GM18858 (cell line): ENCODE measurements around the gene VIPR1.

ENCODE experiments used
- ATAC-seq: cut with Tn5 transposase; IDR thresholded peaks from one replicate; pipeline ENCODE4 v1.9.1; 2021; ENCODE audit not compliant: unreplicated experiment

The VIPR1 gene

DNA sequence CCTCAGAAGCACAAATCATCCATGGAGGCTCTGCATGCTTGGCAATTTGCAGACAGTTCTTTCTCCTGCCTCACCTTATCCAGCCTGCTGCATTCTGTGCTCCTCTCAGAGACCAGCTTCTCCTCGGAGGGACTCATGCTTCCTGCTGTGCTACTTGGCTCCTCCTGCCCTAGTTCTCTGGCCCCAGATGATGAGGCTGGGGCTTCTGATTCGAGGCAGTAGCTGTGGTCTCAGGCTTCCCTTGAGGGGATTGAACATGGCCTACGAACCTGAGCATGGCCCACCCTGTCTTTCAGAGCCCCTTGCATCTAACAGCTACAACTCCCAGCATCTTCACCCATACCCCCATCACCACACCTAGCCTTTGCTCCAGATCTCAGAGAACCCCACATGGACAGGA is 6.7 kb downstream of the VIPR1 start:
- no peak for ATAC-seq

DNA sequence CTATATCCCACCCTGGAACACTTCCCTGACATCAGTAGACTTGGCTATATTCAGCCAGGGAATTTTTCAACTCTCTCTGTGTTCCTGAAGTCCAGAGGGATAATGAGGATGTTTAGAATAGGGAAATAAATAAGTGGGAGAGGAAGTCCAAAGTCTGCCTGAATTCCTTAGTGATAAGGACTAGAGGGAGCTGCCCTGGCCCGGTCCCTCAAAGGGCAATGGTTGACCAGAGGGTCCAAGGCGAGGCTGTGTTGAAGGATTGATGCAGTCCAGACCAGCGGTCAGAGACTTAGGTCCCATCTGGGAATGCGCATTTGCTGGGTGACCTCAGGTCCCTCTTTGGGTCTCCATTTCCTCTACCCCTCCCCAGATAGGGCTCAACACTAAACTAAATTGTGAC is 7.9 kb downstream of the VIPR1 start:
- no peak for ATAC-seq

DNA sequence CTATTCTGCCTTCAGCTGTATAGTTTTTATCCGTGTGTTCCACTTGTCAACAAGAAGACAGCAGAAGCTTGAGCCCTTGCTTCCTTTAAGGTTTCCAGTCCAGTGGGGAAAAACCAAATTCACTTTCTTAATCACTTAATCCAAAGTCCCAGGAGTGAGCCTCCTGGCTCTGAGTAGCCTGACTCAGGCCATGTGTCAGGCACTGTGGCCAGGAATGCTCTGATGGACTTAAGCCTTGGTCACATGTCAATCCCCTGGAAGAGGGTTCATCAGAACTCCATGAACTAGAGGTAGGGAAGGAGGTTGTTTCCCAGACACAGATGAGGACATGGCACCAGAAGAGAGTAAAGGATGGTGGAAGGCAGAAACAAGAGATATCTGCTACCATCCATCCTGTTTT is 8.8 kb downstream of the VIPR1 start:
- ATAC-seq = no peak

DNA sequence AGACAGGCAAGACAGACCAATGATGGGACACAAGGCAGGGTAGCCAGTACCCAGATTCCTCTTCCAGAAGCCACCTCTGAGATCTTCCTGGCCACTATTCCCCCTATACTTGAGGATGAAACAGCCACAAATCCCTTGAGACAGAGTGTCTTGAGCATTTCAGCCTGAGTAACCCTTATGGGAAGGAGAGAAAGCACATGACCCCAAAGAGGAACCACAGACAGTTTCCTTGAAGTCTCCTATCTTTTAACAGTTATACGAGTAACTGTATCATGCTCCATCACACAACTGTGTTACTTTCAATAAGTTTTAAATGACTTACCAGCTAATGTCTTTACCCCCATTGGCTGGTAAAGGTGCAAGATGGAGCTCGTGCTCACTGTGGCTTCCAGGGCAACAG is 9.3 kb downstream of the VIPR1 start:
- no peak for ATAC-seq

DNA sequence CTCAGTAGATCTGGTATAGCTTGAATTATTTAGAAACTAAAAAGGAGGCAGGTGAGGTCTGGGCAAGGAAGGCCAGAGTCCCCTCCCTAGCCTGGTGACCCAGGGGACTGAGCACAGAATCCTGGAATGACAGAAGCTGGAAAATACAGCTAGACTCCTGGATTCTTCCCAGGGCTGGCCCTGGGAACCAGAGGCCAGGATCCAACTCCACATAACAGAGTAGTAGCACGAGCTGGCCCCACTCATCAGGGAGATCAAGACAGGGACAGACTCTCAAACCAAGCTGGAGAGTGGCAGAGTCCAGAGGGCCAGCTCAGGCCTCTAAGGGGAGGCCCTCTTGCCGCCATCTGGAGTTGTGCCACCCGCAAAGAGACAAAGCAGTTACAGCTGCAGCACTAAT is 10.7 kb downstream of the VIPR1 start:
- ATAC-seq = no peak

DNA sequence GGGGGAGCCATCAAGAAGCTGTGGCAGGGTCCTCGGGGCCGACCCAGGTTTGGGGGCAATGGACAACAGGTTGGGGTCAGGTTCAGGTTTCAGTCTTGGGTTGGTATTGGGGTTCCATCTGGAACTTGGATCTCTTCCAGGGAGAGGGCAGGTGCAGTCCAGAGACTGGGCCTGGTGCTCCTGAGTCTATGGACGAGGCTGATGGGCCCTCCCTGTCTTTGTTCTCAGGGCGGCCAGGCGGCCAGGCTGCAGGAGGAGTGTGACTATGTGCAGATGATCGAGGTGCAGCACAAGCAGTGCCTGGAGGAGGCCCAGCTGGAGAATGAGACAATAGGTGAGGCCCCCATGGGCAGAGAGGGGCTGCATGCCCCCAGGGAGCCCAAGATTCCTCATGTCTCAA is 11.1 kb downstream of the VIPR1 start:
- no peak for ATAC-seq

DNA sequence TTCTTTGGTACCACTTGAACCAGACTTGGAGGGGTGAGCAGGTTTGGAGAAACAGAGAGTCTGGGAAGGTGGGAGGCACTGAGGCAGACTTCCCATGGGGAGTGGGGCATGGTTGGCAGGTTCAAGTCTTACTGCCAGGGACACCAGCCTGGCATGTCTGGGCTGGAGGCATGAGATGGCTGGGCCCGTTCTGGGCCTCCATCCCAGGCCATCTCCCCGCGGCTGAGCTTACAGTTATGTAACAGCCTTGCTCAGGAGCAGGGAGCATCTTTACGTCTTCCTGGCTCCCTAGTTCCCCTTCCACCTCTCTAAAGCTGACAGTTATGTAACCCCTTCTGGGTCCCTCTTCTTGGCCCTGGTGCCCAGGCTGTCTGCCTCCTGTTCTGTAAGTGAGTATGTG is 12.4 kb downstream of the VIPR1 start:
- ATAC-seq = no peak

DNA sequence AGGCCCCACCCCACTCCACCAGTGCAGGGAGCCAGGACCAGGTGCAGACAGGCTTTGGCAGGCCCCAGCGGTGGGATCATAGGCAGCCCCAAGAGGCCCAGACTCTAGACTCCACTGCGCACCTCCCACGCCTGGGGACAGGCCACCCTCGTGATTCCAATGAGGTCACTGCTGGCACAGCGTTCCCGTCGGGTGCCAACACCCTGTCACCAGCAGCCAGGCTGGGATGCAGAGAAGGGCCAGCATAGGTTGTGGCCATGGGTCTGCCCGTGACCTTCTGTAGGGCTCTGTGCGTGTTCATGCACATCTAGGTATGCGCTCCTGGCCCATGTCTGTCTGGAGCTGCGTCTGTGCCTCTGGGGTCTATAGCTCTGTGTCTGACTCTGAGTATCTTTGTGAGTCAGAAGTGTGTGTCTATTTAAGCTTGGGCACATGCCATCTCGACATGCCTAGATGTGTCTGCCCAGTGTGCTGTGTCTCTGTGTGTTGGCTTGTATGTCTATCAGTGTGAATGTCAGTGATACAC is 13.0 kb downstream of the VIPR1 start:
- ATAC-seq = no peak

DNA sequence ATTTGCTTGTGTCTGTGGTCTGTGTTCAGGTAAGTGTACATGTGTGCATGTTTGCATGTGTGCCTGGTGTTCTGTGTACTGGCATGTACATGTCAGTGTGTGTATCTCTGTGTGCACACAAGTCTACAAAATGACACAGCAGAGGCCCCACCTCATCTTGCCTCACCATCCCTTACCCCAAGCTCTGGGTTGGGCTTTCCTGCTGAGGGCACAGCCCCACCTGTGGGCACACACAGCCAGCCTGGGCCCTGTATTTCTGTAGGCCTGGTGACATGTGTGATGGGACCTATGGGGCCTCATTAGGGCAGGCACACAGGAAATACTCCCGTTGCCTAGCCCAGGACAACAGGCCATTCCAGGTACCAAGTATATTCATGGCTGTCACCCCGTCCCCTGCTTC is 13.5 kb downstream of the VIPR1 start:
- no peak for ATAC-seq

DNA sequence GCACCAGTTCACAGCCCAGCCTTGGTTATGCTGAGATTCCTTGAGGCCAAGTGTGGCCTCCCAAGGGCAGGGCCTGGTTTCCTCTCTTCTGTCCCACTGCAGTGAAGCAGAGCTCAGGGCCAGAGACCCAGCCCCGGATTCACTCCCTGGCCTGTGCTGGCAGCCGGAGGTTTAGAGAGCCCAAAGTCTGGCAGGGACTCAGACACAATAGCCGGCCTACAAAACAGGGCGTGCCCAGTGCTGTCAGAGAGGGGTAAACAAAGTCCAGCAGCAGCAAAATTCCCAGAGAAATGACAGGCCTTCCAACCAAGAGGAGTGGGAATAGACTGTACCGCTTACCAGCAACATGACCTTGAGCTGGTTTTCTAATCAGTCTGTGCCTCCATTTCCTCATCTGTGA is 14.0 kb downstream of the VIPR1 start:
- ATAC-seq = no peak

DNA sequence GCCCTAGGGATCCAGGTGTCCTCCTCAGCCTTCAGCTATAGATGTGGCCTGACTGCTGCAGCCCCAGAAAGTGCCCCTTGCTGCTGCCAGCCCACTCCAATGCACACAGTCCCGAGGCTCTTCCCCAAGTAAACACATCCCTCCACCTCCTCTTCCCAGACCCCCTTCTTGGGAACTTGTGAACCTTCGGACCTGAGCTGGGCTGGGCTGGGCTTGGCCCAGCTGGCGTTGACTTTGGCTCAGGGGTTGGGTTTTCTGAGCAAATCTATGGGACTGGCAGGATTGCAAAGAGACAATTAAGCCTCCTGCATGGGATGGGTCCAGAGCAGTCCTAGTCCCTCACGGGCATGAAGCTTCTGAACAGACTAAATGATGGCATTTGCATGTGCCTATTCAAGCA is 14.7 kb downstream of the VIPR1 start:
- ATAC-seq = no peak

DNA sequence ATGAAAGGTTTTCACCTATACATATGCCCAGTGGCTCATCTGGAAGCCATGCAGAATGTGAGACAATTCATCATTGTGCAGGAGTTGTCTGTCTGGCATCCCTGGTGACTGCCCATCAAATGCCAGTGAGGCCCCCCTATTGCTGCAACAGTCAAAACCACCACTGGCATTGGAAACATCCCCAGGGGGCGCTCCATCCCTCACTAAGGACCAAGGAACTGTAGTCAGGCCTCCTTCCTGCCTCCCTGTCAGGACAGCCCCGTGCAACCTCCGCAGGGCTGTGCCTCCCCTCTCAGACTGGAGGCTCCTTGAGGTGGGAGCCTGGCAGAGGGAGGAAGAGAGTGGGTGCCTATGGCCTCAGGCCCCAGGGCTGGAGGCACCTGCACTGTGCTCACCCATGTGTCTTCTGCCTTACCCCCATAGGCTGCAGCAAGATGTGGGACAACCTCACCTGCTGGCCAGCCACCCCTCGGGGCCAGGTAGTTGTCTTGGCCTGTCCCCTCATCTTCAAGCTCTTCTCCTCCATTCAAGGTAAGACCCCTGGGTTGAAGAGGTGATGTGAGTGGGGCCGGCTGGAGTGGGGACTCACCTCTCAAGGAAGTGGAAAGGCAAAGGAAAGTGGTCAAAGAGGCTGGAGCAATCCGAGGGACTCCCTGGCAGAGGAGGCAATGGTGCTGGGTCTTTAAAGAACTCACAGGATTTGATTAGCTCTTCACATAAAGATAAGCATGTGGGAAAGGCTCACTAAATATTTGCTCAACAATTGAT is 16.5 kb downstream of the VIPR1 start:
- no peak for ATAC-seq

DNA sequence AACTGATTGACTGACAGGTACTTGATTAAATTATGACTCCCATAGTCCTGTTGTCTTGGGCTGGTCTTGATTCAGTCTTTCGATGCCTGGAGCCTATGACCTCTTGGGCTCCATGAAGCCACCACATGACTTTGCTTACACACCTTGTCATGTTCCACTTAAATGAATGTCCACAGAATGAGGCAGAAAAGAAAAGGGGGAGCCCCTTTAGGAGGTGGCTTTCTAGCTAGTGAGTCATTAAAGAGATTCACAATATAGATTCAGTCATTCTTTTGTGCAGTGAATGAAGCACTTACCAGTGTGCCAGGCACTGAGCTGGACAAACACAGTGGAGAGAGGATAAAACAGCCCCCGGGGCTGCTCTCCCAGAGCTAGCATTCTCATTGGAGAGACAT is 17.1 kb downstream of the VIPR1 start:
- no peak for ATAC-seq

DNA sequence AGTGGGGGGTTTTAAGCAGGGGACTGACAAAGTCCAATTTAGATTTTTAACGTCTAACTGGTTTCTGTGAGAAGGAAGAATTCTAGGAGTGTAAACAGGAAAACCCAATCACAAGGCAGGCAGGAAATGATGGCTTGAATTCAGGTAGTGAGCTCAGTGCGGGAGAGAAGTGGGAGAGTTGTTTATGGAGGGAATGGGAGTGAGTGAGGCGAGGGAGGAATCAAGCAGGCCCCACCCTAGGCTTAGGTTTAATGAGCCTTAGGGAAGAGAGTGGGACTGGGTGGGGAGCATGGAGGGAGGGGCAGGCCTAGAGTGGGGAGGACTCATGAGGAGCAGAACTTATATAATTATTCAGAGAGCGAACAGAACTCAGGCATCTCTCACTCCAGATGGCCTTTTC is 17.9 kb downstream of the VIPR1 start:
- no peak for ATAC-seq

DNA sequence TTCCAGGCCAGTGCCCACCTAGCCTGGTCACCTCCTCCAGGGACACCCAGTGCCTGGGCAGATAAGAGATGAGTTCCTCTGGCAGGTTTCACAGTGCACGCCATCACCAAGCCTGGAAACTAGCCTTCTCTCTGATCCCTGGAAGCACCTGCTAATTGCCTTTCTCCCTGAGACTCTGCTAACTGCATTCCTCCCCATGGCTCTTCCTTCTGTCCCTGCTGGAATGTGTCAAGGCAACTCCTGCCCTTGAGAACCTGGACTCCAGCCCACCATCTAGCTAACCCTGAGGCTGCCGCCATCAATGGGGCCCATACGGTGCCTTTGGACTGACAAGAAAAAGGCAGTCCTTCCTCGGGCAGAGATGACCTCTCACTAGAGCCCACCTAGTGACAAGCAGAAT is 18.5 kb downstream of the VIPR1 start:
- no peak for ATAC-seq

DNA sequence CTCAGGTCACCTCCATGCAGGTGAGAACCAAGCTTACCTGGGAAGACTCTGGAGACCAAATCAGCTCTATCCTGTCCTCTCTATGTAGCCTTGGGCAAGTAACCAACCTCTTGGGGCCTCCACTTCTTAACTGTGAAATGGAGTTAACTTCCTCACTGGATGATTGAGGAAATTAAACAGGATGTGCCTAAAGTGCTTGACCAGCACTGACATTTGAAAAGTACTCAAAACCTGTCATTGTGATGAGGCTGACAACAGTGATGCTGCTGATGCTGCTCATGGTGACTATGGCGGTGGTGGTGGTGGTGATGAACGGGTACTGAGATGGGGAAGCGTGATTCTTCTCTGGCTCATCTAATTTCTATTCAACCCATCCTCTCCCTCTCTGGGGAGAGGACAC is 22.3 kb downstream of the VIPR1 start:
- no peak for ATAC-seq

DNA sequence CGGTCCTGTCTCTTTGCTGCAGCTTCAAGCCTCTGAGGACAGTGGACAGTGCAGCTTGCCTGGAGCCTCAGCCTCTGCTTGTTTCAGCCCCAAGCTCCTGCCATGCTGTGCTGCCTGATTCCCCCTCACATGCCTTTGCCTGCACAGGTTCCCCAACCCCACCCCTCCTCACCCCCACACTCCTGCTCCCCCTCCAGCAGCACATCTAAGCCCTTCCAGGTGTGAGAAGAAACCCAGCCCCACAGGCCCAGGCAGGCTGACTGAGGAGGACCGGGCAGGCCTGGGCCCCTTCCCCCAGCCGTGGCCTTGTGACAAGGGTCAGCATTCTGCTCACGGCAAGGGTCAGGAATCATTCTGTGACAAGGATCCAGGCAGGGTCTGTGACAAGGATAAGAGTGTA is 22.8 kb downstream of the VIPR1 start:
- ATAC-seq = no peak

DNA sequence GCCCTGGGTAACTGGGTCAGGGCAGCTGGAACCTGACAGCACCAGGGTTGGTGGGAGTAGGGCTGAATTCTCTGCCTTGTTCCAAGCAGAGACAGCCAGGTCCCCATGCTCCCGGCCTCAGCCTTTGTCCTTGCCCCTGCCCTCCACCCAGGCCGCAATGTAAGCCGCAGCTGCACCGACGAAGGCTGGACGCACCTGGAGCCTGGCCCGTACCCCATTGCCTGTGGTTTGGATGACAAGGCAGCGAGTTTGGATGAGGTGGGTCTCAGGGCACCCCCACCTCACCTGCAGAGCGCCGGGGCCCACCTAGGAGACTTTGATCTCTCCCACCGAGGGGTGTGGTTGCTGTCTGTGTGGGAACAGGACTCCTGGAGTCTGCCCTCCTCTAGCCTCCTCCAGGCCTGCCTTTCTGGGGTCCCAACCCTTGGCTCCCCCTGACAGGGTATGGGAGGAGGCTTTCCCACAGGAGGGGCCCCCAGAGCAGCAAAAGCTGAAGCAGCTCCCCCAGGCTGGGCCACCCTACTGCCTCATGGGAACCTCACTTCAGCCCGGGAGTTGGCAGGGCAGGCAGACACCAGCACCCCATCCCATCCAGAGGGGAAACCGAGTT is 23.4 kb downstream of the VIPR1 start:
- no peak for ATAC-seq

DNA sequence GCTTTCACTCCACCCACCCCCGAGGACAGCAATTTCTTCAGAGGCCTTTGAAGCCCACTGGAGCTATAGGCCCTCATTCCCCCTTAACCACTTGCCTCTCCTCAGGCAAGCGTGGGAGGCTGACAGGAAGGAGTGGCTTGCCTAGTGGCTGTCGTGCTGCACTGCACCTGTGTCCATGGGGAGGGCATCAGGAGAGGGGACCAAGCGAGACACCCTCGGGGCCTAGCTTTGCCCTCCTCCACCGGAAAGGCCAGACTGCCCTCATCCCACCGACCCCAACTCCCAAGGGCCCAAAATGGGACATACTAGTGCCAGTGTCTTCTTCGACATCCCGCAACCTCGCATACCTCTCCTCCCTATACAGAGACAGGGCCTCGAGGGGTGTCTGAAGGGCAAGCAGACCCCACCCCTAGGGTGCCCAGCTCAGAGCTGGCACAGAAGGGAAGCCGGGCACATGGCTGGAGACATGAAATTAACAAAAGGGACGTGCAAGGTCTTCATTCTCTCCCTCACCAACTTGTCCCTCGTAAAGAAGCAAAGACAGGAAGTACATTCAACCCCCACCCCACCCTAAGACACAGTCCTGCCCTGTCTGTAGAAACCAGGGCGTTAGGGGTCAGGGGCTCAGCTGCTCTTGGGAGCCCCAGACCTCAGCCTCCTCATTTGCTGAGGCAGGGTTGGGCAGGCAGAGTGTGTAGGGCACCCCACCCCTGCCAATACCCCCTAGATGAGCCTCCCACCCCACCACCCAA is 24.3 kb downstream of the VIPR1 start:
- no peak for ATAC-seq

DNA sequence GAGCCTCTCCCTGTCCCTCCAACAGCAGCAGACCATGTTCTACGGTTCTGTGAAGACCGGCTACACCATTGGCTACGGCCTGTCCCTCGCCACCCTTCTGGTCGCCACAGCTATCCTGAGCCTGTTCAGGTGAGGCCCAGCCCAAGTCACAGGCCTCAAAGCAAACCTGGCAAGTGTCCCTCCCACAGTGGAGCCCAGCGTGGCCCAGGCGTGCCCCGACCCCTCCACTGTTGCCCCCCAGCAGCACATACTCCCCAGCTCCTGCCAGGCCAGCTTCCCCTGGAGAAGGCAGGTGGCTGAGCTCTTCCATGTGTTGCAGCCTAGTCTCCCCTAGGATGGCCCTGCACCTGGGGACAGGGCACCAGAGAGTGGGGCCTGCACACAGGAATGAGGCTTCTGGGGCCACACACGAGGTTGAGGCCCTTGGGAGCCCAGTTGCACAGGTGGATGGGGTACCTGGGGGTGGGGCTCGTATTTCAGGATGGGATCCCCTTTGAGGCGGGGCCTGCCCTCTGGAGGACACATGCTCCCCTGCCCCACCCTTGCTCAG is 25.0 kb downstream of the VIPR1 start:
- ATAC-seq = no peak

DNA sequence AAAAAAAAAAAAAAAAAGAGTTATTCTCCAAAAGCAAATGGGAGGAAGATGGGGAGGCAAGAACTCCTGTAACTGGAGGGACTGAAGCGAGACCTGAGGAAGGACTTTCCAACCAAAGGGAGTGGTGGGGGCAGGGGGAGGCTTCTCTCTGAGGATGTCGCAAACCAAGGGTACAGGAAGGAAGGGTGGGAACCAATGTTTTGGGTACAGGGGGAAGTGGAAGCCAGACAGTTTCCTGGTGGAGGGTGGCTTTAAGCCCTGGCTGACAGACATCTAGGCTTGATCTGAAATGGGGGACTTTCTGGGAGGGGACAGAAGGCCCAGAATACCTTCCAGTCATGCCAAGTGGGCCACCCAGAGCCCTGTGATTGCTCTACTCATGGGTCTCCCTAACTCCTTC is 27.0 kb downstream of the VIPR1 start:
- ATAC-seq = no peak

DNA sequence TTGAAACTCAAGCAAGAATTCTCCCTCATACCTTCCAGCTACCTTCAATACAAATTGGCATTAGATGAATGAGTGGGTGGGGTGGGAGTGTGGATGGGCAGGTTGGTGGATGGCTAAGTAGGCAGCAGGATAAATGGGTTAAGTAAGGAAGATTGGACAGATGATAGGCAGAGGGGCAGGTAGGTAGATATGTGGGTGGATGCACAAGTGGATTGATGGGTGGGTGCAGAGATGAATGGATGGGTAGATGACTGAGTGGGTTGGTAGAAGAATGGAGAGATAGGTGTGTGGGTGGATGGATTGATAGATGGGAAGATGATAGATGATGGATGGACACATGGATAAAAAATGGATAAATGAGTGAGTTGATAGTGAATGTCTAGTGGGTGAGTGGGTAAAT is 27.6 kb downstream of the VIPR1 start:
- no peak for ATAC-seq
